Measurements from ENCODE around the gene RAB6B. TPM values are rescaled to one million over a fixed set of nuclear protein-coding genes. Genes with fewer than 3 reads are reported as not detected.

RAB6B gene
- total RNA-seq, 1 donor from 2014 or later: 0.07 TPM

DNA sequence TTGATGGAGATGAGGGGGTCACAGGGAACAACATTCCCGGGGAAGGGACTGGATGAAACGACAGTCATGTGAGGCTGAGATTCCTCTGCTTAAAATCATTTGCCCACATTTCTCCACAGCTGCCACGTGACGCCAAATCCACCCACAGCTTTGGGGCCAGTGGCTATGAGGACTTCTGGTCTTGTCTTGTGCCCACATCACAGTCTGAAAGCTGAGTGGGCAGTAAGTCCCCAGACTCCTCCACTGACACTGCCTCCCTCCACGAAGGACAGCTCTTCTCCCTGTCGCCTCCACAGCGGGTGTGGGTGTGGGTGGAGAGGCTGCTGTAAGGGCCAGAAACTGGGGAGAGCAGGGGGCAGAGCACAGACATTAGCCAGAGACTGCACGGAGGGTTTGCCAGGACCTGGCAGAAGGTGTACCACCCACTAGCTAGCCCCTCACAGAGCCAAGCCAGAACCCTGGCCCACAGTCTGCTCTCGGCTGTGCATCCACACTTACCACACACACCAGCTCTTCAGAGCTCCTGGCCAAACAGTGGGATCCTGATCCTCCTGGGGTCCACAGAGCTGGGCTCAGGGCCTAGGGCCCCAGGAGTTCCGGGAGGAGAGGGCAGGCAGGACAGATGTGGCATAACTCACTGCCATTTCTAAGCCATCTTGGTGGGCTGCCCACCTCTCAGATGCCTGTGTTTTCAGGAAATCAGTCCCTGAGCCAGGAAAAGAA lies 24.2 kb downstream of the RAB6B start:
- Mint-ChIP-seq H3K4me1 (no peaks in the 10 kb centered on the region), H3K4me3 (no peak overlapping the region), H3K36me3 (ENCODE audit: low read depth) (no peaks in the 10 kb centered on the region), H3K9me3 (no peaks in the 10 kb centered on the region), H3K27ac (no peak overlapping the region), H3K27me3 (peaks cover 17% of the 10 kb centered on the region)
- no peak for DNase-seq
- intact Hi-C loops (cut with micrococcal nuclease): no loop called here

- Mint-ChIP-seq H3K9me3 (no peaks in the 10 kb centered on the region), H3K36me3 (ENCODE audit: low read depth) (no peaks in the 10 kb centered on the region), H3K27ac (no peak overlapping the region), H3K27me3 (peaks cover 11% of the 10 kb centered on the region), H3K4me3 (no peak overlapping the region), H3K4me1 (no peaks in the 10 kb centered on the region)
- no peak for DNase-seq
- intact Hi-C loops (cut with micrococcal nuclease): no loop called here
These were observed 24.9 kb downstream of the RAB6B start for GRCh38 chr3:133870822-133871221.

- no peaks in the 10 kb centered on the region for H3K36me3 Mint-ChIP-seq (ENCODE audit: low read depth)
- DNase-seq: no peak
- no peaks in the 10 kb centered on the region for H3K9me3 Mint-ChIP-seq
- intact Hi-C loops (cut with micrococcal nuclease): no loop called here
- peaks cover 8% of the 10 kb centered on the region for H3K27me3 Mint-ChIP-seq
- H3K4me1 Mint-ChIP-seq: no peaks in the 10 kb centered on the region
- no peak overlapping the region for H3K4me3 Mint-ChIP-seq
- H3K27ac Mint-ChIP-seq: no peak overlapping the region
These were observed 26.1 kb downstream of the RAB6B start for GRCh38 chr3:133869586-133869985.

DNA sequence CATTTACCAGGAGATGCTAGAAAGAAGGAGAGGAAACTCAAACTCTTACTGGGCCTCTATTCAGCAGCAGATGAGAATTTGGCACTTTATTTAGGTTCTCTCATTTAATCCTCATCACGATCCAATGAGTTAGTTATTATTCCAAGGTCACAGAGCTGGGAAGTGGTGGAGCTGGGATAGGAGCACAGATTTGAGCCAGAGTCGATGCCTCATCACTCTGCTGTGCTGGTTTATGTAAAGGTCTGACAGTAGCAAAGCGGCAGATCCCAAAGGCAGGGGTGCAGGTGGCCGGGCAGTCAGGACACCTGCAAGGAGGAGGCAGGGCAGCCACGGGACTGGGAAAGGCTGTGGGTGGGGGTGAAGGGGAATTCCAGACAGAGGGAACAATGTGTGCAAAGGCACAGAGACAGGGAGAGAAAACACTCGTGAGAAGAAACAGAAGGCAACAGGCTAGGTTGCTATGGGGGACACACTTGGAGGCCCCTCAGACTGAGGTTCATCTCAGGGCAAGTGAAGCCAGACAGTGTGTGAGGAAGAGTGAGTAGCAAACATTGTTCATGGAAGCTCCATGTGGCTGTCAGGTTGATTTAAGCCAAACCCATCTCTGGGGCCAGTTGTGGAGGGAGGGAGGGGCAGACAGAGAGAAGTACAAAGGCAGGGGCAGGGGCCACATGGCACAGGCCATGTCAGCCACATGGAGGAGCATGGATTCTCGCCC lies 26.8 kb downstream of the RAB6B start:
- Mint-ChIP-seq H3K4me1 (no peaks in the 10 kb centered on the region), H3K9me3 (no peaks in the 10 kb centered on the region), H3K27me3 (peaks cover 9% of the 10 kb centered on the region), H3K4me3 (no peak overlapping the region), H3K36me3 (ENCODE audit: low read depth) (no peaks in the 10 kb centered on the region), H3K27ac (no peak overlapping the region)
- DNase-seq: no peak
- intact Hi-C loops (cut with micrococcal nuclease): no loop called here

GRCh38 chr3:133868186-133868585 lies 27.5 kb downstream of the RAB6B start:
- Mint-ChIP-seq H3K9me3 (no peaks in the 10 kb centered on the region), H3K27ac (no peak overlapping the region), H3K4me3 (no peak overlapping the region), H3K27me3 (peaks cover 8% of the 10 kb centered on the region), H3K36me3 (ENCODE audit: low read depth) (no peaks in the 10 kb centered on the region), H3K4me1 (no peaks in the 10 kb centered on the region)
- intact Hi-C loops (cut with micrococcal nuclease): no loop called here
- no peak for DNase-seq

GRCh38 chr3:133866141-133866540 lies 29.5 kb downstream of the RAB6B start:
- no peaks in the 10 kb centered on the region for H3K36me3 Mint-ChIP-seq (ENCODE audit: low read depth)
- no peak overlapping the region for H3K4me3 Mint-ChIP-seq
- H3K4me1 Mint-ChIP-seq: no peaks in the 10 kb centered on the region
- DNase-seq: no peak
- H3K27ac Mint-ChIP-seq: no peak overlapping the region
- intact Hi-C loops (cut with micrococcal nuclease): no loop called here
- H3K27me3 Mint-ChIP-seq: peaks cover 12% of the 10 kb centered on the region
- no peaks in the 10 kb centered on the region for H3K9me3 Mint-ChIP-seq

GRCh38 chr3:133865136-133865855 lies 30.4 kb downstream of the RAB6B start:
- Mint-ChIP-seq H3K36me3 (ENCODE audit: low read depth) (no peaks in the 10 kb centered on the region), H3K27ac (no peak overlapping the region), H3K27me3 (peaks cover 10% of the 10 kb centered on the region), H3K9me3 (no peaks in the 10 kb centered on the region), H3K4me1 (no peaks in the 10 kb centered on the region), H3K4me3 (no peak overlapping the region)
- no peak for DNase-seq
- intact Hi-C loops (cut with micrococcal nuclease): no loop called here

GRCh38 chr3:133864616-133865015 lies 31.1 kb downstream of the RAB6B start:
- intact Hi-C loops (cut with micrococcal nuclease): no loop called here
- no peaks in the 10 kb centered on the region for H3K36me3 Mint-ChIP-seq (ENCODE audit: low read depth)
- H3K9me3 Mint-ChIP-seq: no peaks in the 10 kb centered on the region
- DNase-seq: no peak
- no peaks in the 10 kb centered on the region for H3K4me1 Mint-ChIP-seq
- no peak overlapping the region for H3K4me3 Mint-ChIP-seq
- peaks cover 10% of the 10 kb centered on the region for H3K27me3 Mint-ChIP-seq
- H3K27ac Mint-ChIP-seq: no peak overlapping the region

GRCh38 chr3:133863911-133864310 lies 31.8 kb downstream of the RAB6B start:
- H3K36me3 Mint-ChIP-seq (ENCODE audit: low read depth): no peaks in the 10 kb centered on the region
- intact Hi-C loops (cut with micrococcal nuclease): no loop called here
- no peak for DNase-seq
- H3K4me1 Mint-ChIP-seq: no peaks in the 10 kb centered on the region
- no peaks in the 10 kb centered on the region for H3K9me3 Mint-ChIP-seq
- no peak overlapping the region for H3K27ac Mint-ChIP-seq
- H3K4me3 Mint-ChIP-seq: no peak overlapping the region
- H3K27me3 Mint-ChIP-seq: peaks cover 8% of the 10 kb centered on the region

GRCh38 chr3:133862161-133862560 lies 33.5 kb downstream of the RAB6B start:
- H3K4me3 Mint-ChIP-seq: no peak overlapping the region
- H3K9me3 Mint-ChIP-seq: no peaks in the 10 kb centered on the region
- intact Hi-C loops (cut with micrococcal nuclease): no loop called here
- no peak for DNase-seq
- no peak overlapping the region for H3K27ac Mint-ChIP-seq
- H3K27me3 Mint-ChIP-seq: peaks cover 6% of the 10 kb centered on the region
- H3K4me1 Mint-ChIP-seq: peaks cover 5% of the 10 kb centered on the region
- H3K36me3 Mint-ChIP-seq (ENCODE audit: low read depth): no peaks in the 10 kb centered on the region

DNA sequence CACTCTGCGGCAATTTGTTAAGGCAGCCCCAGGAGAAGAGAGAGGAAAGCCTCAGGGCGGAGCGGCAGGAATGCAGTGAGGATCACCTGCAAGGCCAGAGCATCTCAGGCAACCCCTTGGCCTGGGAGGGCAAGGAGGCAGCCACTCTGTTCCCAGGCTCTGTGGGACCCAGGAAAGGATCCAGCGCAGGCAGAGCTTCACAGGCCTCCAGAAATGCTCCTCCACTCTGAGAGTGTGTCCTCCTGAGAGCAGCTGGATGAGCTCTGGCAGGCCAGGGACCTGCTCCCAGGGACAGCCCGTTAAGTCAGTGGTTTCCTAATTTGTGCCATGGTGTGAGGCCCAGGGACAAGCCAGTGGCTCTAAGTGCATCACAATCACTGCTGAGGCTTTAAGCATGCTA lies 35.2 kb downstream of the RAB6B start:
- DNase-seq: no peak
- no peaks in the 10 kb centered on the region for H3K9me3 Mint-ChIP-seq
- intact Hi-C loops (cut with micrococcal nuclease): no loop called here
- H3K4me3 Mint-ChIP-seq: no peak overlapping the region
- peaks cover 6% of the 10 kb centered on the region for H3K27me3 Mint-ChIP-seq
- H3K4me1 Mint-ChIP-seq: peaks cover 5% of the 10 kb centered on the region
- no peaks in the 10 kb centered on the region for H3K36me3 Mint-ChIP-seq (ENCODE audit: low read depth)
- H3K27ac Mint-ChIP-seq: no peak overlapping the region

DNA sequence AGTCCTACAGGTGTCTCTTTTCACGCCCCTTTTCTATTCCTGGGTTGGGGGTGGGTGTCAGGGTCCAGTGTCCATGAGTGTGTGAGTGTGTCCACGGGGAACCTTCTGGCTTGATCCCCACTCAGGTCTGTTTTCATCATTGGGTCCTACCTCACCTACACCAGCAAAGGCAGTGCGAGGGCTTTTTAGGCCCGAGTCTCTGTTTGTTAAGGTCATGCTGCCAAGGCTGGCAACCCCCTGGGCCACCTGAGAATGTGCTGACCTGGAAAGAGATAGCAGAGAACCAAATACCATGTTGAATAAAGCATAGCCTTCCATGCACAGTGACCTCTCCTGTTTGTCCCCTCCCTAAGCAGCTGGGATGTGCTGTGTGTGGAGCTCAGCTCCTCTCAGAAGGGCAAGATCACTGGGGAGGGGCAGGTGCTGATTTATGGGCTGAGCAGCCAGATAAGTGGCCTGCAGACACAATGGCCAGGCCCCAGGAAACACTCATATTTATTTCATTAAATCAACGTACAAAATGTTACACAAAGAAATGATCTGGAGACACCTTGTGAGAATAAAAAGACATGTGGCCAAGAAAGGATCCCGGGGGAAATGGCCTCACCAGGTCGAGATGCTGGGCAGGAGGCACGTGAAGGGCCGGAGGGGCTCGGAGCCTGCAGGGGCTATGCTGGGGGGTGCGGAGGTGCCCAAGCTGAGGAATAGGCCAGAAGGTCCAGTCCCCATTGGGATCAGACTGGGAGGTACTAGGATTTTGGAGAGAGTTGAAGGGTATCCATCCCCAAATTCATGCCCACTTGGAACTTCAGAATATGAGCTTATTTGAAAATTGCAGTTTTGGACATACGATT lies 36.1 kb downstream of the RAB6B start:
- Mint-ChIP-seq H3K4me1 (peaks cover 5% of the 10 kb centered on the region), H3K9me3 (no peaks in the 10 kb centered on the region), H3K36me3 (ENCODE audit: low read depth) (no peaks in the 10 kb centered on the region), H3K27ac (no peak overlapping the region), H3K4me3 (no peak overlapping the region), H3K27me3 (peaks cover 6% of the 10 kb centered on the region)
- intact Hi-C loops (cut with micrococcal nuclease): no loop called here
- DNase-seq: no peak

GRCh38 chr3:133857767-133858166 lies 37.9 kb downstream of the RAB6B start:
- DNase-seq: no peak
- peaks cover 5% of the 10 kb centered on the region for H3K4me1 Mint-ChIP-seq
- no peaks in the 10 kb centered on the region for H3K9me3 Mint-ChIP-seq
- H3K36me3 Mint-ChIP-seq (ENCODE audit: low read depth): no peaks in the 10 kb centered on the region
- H3K27me3 Mint-ChIP-seq: peaks cover 2% of the 10 kb centered on the region
- intact Hi-C loops (cut with micrococcal nuclease): no loop called here
- H3K4me3 Mint-ChIP-seq: no peak overlapping the region
- H3K27ac Mint-ChIP-seq: no peak overlapping the region

All from activated CD4-positive, alpha-beta T cell treated with anti-CD3 and anti-CD28 coated beads, Interleukin-2, amount 10 ng/mL, durations not matched to agents 24 days and 14 days (primary cell).